ENCODE measurements around the gene USP49.

USP49 gene

GRCh38 chr6:41878961-41879405 lies 16.2 kb downstream of the USP49 start:
- no peak for DNase-seq (ENCODE audit: low read depth)
- H3K4me3 ChIP-seq (ENCODE audit: low read depth, low read length): no peak overlapping the region
- no peak for TF ChIP-seq CTCF (IDR thresholded peaks at IDR 0.05; ENCODE audit: low read depth, low read length, missing control alignments)

GRCh38 chr6:41878246-41878645 lies 16.9 kb downstream of the USP49 start:
- no peak for TF ChIP-seq CTCF (IDR thresholded peaks at IDR 0.05; ENCODE audit: low read depth, low read length, missing control alignments)
- DNase-seq (ENCODE audit: low read depth): no peak
- H3K4me3 ChIP-seq (ENCODE audit: low read depth, low read length): no peak overlapping the region

- TF ChIP-seq CTCF (IDR thresholded peaks at IDR 0.05; ENCODE audit: low read depth, low read length, missing control alignments): no peak
- no peak overlapping the region for H3K4me3 ChIP-seq (ENCODE audit: low read depth, low read length)
- DNase-seq (ENCODE audit: low read depth): no peak
Observed at GRCh38 chr6:41877051-41877680, 18.0 kb downstream of the USP49 start.

GRCh38 chr6:41874741-41875140 lies 20.4 kb downstream of the USP49 start:
- TF ChIP-seq CTCF (IDR thresholded peaks at IDR 0.05; ENCODE audit: low read depth, low read length, missing control alignments): no peak
- DNase-seq (ENCODE audit: low read depth): no peak
- no peak overlapping the region for H3K4me3 ChIP-seq (ENCODE audit: low read depth, low read length)

- H3K4me3 ChIP-seq (ENCODE audit: low read depth, low read length): no peak overlapping the region
- DNase-seq (ENCODE audit: low read depth): no peak
- no peak for TF ChIP-seq CTCF (IDR thresholded peaks at IDR 0.05; ENCODE audit: low read depth, low read length, missing control alignments)
Observed at GRCh38 chr6:41872147-41872546, 23.0 kb downstream of the USP49 start.

- DNase-seq (ENCODE audit: low read depth): no peak
- no peak overlapping the region for H3K4me3 ChIP-seq (ENCODE audit: low read depth, low read length)
- TF ChIP-seq CTCF (IDR thresholded peaks at IDR 0.05; ENCODE audit: low read depth, low read length, missing control alignments): no peak
Observed at GRCh38 chr6:41871691-41872090, 23.5 kb downstream of the USP49 start.

- no peak overlapping the region for H3K4me3 ChIP-seq (ENCODE audit: low read depth, low read length)
- no peak for DNase-seq (ENCODE audit: low read depth)
- TF ChIP-seq CTCF (IDR thresholded peaks at IDR 0.05; ENCODE audit: low read depth, low read length, missing control alignments): no peak
Observed at GRCh38 chr6:41859356-41859755, 35.8 kb downstream of the USP49 start.
